Skeletal muscle cell (primary cell): ENCODE measurements around the gene SMIM9.
"Not testable (repeated sequence)": the region's sequence is repeated elsewhere in the genome, so short reads cannot be mapped to it uniquely, and the experiment has no call there.

Source experiments
- DNase-seq: peaks from one replicate; pipeline ENCODE4 v3.0.0-alpha.2; 2010; ENCODE audit warnings: low read depth
- H3K4me3 ChIP-seq: 2 replicates; pipeline ENCODE4 v1.5.1; 2011; ENCODE audit warnings: low read depth, mild to moderate bottlenecking, control low read depth, low read length, moderate library complexity

The SMIM9 gene

DNA sequence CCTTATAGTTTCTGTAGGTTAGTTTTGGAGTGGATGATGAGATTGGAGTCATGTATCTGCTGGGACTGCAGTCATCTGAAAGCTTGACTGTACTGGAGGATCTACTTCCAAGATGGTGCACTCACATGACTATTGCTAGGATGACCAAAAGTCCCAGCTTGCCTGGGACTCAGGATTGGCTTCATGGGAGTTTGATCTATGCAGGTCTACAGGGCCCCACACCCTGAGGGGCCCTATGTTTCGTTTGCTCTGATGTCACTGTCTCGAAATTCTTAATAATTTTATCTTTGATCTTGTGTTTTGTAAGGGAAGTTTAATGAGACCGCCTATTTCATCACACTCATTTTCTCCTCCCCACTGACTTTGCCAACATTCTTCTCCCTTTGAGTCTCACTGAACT lies at the start of gene SMIM9:
SMIM9 (minus strand) TSS at position 101 of the 400 bp plus-strand sequence. CDS start 3,806 bp downstream, outside the sequence.
- no peak for DNase-seq
- no peak within 1 kb of the TSS for H3K4me3 ChIP-seq

DNA sequence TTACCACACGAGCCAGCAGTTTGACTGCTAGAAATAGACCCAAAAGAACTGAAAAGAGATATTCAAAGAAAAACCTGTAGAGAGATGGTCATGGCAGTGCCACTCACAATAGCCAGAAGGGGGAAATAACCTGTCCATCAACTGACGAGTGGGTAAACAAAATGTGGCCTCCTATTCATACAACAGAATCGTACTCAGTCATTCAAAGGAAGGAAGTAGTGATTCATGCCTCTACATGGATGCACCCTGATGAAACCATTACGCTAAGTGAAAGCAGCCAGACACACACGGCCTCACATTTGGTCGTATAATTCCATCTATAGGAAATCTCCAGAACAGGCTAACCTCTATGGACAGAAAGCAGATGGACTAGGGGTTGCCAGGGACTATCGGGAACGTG lies 49.6 kb upstream of the SMIM9 start:
- not testable (repeated sequence) for H3K4me3 ChIP-seq, DNase-seq

DNA sequence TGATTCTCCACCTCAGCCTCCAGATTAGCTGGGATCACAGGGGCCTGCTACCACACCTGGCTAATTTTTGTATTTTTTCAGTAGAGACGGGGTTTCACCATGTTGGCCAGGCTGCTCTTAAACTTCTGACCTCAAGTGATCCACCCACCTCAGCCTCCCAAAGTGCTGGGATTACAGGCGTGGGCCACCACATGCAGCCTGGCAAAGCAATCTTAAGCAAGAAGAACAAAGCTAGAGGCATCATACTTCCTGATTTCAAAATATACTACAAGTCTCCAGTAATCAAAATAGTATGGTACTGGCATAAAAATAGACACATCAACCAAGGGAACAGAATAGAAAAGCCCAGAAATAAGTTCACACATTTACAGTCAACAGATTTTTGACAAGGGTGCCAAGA lies 38.9 kb upstream of the SMIM9 start:
- no peak overlapping the region for H3K4me3 ChIP-seq

DNA sequence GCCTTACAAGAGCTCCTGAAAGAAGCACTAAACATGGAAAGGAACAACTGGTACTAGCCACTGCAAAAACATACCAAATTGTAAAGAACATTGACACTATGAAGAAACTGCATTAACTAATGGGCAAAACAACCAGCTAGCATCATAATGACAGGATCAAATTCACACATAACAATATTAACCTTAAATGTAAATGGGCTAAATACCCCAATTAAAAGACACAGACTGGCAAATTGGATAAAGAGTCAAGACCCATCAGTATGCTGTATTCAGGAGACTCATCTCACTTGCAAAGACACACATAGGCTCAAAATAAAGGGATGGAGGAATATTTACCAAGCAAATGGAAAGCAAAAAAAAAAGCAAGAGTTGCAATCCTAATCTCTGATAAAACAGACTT lies 34.1 kb upstream of the SMIM9 start:
- DNase-seq, H3K4me3 ChIP-seq: not testable (repeated sequence)

More for the DNA sequence above, 38.9 kb upstream of the SMIM9 start:
- no peak for DNase-seq

DNA sequence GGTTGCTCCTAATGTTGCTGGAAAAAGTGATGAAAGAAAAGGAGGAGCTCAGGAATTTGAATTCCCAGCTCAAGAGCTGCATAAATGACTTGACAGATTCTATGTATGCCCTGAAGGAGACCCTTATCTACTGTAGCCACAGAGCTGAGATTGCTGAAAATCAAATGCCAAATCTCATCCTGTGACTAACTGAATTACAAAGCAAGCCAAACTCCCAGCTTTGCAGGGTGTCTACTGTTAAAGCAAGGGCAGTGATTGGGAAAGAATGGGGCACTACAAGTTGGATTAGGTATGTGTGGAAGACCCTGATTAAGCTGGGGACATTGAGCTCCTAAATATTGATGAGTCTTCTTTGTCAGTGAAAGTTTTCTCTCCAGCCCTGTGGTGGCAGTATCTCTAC lies 20.8 kb upstream of the SMIM9 start:
- no peak for DNase-seq
- no peak overlapping the region for H3K4me3 ChIP-seq

DNA sequence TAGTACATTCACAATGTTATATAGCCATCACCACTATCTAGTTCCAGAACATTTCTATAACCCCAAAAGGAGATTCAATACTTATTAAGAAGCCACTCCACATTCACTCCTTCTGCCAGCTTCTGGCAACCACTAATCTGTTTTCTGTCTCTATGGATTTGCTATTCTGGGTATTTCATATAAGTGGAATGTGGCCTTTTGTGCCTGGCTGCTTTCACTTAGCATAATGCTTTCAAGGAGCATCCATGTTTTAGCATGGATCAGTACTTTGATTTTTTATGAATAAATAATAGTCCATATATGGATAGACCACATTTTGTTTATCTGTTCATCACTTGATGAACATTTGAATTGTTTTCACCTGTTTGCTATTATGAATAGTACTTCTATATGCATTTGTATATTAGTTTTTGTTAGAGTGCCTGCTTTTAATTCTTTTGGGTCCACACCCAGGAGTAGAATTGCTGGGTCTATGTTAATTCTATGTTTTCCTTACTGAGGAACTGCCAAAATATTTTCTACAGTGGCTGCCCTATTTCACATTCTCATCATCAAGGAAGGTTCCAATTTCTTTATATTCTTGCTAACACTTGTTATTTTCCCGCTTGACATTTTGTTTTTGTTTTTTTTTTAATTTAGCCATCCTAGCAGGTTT lies 16.6 kb upstream of the SMIM9 start:
- H3K4me3 ChIP-seq: no peak overlapping the region
- DNase-seq: no peak

GRCh38 chrX:154840856-154841255 lies 6.4 kb upstream of the SMIM9 start:
- DNase-seq: peak; percentile 16

GRCh38 chrX:154836163-154836562 lies 1.7 kb upstream of the SMIM9 start:
- no peak for DNase-seq
- H3K4me3 ChIP-seq: no peak overlapping the region

More at GRCh38 chrX:154840856-154841255, 6.4 kb upstream of the SMIM9 start:
- H3K4me3 ChIP-seq: no peak overlapping the region

DNA sequence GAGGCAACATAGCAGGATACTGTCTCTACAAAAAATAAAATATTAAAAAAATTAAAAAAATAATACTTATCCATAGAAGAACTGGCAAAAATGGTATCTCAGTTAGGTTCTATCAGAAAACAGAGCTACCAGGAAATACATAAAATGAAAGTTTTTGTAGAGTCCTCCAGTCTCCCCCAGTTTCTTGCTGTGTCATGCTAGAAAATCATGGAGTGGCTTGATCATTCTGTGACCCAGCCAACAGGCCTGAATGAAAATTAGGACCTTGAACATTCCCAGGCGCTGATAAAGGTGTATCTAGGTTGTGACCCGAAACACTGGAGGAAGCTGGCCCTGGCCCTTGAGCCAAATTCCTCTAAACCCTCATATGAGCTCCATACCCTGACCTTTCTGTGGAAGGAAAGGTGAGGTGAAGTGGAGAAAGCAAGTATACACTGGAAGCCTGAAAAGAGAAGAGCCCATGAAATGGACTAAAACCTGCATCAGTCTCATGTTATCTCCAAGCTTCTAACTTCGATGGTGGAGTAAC lies 652 bp downstream of the SMIM9 start:
- no peak for DNase-seq

DNA sequence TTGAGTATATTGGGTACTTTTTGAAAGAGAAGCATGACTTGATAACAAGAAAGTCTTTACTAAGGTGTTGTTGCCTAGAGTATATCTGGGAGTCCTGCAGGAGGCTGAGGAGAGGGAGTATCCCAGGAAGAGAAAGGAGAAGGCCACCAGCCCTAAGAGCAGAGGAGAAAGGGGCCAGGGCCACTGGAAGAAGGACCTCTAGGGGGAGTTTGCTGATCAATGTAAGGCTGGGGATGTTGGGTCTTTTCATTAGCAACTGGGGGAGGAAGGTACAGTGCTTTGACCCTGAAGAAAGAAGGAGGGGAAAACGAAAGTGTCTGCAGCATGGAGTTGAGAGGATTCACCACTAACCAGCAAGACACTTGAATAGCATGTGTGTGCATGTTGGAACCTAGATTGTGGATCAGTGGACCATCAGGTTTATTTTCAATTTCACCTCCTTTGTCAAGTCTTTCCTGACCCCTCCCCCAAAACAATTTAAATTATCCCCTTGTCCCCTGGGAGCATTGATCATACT lies 4.5 kb downstream of the SMIM9 start:
- DNase-seq: no peak
- no peak overlapping the region for H3K4me3 ChIP-seq

More for the DNA sequence above, 652 bp downstream of the SMIM9 start:
- no peak overlapping the region for H3K4me3 ChIP-seq

DNA sequence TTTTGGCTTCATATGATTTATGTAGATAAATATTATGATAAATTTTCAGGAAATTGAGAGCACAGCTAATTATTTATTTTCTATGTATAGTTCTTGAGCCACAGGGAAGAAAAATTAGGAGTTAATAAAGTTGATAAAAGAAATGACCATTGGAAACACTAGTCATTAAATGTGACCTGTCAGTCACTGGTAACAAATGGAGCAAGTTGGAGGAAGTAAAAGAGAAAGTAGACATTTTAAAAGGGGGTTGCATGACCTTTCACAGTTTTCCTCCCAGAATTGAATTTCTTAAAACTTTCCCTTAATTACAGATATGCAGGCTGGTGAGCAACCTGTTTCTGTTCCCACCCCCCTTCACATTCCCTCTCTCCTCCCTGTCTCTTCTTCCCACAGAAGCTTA lies 5.3 kb downstream of the SMIM9 start:
- H3K4me3 ChIP-seq: no peak overlapping the region
- DNase-seq: no peak

DNA sequence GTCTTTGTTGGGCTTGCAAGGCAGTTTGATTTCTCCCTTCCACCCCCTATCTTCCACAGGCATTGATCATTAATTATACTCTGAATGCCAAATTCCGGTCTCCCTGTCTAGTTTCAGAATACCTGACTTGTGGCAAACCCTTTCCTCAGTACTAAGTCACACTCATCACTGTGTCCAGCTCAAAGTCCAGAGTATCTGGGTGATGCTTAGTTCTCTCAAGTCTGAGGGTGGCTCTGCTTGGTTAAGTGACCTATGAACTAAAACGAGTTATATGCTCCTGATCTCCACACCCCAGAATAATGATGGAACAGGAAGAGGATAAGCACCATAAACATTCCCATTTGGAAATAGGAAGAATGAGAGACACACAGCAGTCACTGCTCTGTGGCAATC lies 6.5 kb downstream of the SMIM9 start:
- no peak for DNase-seq

GRCh38 chrX:154827194-154828015 lies 7.1 kb downstream of the SMIM9 start:
- no peak overlapping the region for H3K4me3 ChIP-seq
- DNase-seq: no peak

More for the DNA sequence above, 6.5 kb downstream of the SMIM9 start:
- H3K4me3 ChIP-seq: no peak overlapping the region

DNA sequence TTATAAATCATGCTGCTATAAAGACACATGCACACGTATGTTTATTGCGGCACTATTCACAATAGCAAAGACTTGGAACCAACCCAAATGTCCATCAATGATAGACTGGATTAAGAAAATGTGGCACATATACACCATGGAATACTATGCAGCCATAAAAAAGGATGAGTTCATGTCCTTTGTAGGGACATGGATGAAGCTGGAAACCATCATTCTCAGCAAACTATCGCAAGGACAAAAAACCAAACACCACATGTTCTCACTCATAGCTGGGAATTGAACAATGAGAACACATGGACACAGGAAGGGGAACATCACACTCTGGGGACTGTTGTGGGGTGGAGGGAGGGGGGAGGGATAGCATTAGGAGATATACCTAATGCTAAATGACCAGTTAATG lies 8.9 kb downstream of the SMIM9 start:
- not testable (repeated sequence) for DNase-seq, H3K4me3 ChIP-seq

DNA sequence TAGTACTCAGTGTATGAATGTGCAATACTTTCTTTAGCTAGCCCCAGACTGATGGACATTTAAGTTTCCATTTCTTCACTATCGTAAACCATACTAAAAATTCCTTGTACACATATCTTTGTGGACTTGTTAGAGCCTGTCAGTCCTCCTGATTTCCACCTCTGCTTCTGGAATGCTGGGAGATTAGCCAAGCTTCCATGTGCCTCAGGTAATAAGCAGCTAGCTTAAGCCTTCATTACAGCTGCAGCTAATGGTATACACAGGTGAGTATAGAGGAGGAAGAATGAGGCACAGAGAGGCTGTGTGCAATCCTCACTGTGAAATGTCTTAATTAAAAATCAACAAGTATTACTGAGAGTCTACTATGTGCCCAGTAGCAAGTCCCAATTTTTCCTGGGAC lies 9.8 kb downstream of the SMIM9 start:
- H3K4me3 ChIP-seq: no peak overlapping the region
- DNase-seq: no peak

- no peak overlapping the region for H3K4me3 ChIP-seq
- no peak for DNase-seq
Measured at GRCh38 chrX:154822029-154822428, 12.4 kb downstream of the SMIM9 start.

DNA sequence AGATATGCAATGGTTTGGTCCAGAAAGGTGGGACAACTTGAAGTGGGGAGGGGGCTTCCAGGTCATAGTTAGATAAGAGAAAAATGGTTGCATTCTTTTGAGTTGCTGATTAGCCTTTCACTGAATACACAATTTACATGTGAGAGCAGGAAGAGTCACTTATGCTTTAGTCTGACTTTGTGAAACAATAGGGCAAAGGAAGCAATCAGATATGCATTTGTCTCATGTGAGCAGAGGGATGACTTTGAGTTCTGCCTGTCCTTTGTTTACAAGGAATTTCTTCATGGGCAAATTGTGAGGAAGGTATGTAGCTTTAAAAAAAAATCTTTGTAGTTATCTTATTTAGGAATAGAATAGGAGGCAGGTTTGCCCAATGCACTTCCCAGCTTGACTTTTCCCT lies 12.9 kb downstream of the SMIM9 start:
- no peak for DNase-seq

DNA sequence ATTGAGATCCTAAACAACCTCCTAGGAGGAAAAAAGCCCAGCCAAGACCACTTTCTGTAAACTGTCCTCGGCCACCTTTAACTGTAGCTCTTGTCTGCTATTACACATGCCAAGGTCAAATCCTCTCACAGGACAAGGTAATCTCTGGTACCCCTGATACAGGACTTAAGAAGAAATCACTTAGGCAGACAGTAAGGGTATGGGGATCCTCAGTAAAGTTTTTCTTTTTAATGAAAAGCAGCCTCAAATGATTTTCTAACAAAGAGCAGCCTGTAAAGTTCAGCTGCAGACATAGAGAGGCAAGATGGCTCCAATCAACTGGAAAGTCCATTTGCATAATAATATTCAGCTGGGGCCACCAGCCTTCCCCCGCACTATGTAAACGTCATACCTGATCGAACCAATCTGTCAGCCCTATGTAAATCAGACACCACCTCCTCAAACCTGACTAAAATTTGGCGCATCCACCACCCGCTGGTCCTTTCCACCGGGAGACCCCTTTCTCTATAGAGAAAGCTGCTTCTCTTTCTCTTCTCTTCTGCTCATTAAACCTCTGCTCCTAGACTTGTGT lies 14.6 kb downstream of the SMIM9 start:
- H3K4me3 ChIP-seq: no peak overlapping the region
- no peak for DNase-seq

More for the DNA sequence above, 12.9 kb downstream of the SMIM9 start:
- H3K4me3 ChIP-seq: no peak overlapping the region

DNA sequence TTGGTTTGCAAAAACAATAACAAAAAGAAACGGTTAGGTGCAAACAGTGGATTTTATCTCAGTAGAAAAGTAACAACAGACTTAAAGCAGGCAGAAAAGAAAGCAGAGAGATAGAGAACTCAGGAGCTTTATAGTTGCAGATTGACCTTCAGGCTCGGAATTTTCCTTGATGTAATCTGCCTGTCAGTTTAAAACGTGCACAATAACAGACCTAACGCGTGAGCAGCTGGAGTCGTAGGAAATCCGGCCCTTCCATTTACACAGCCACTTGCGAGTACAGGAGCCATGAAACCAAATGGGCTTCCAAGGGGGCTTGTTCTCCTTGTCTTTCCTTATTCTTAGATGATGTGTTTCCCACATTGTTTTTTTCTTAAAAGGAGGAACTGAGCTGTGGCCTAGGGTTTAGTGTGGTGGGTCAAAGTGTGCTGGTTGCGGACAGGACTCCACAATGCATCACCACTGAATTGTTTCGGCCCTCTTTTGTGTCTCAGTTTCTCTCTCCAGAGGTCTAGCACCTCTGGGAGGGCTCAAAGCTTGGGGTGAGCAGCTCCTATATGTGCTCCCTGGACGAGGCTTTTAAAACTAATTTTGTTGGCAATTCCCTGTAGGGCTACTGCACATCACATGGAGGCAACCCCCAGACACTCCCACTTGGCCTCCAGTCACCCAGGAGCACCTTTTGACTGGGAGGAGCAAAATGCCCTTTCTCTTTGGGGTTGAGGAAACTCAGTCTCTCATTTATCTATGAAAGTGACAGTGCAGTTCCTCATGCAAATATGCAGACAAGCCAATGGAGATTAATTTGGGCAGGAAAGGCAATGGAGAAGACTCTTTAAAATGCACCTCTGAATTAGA lies 15.3 kb downstream of the SMIM9 start:
- H3K4me3 ChIP-seq: no peak overlapping the region
- DNase-seq: no peak
